Retinal pigment epithelial cell (primary cell): Measurements from ENCODE around the gene WSCD2.

Source experiments
- DNase-seq: peaks from one replicate; pipeline ENCODE4 v3.0.0-alpha.2; 2010; ENCODE audit warnings: low read depth
- H3K4me3 ChIP-seq: 2 replicates; pipeline ENCODE4 v1.5.1; 2011; ENCODE audit warnings: mild to moderate bottlenecking, low read length, control low read depth, moderate library complexity
- CTCF ChIP-seq: conservative IDR thresholded peaks from 2 replicates; pipeline ENCODE4 v1.5.1; 2011; ENCODE audit warnings: low read depth, low read length, control low read depth, inconsistent platforms

The WSCD2 gene

GRCh38 chr12:108125073-108125472, 4.0 kb upstream of the WSCD2 start:
- TF ChIP-seq CTCF, result no peak
- DNase-seq, result no peak
- no peak overlapping the region for H3K4me3 ChIP-seq

- H3K4me3 ChIP-seq, result no peak overlapping the region
- TF ChIP-seq CTCF, result no peak
- DNase-seq, result no peak
Observed at GRCh38 chr12:108126212-108126611, 2.9 kb upstream of the WSCD2 start.

- no peak for TF ChIP-seq CTCF
- no peak overlapping the region for H3K4me3 ChIP-seq
- DNase-seq, result no peak
Observed at GRCh38 chr12:108126990-108127501, 2.0 kb upstream of the WSCD2 start.

- no peak for DNase-seq
- no peak overlapping the region for H3K4me3 ChIP-seq
- TF ChIP-seq CTCF, result no peak
Observed at GRCh38 chr12:108127654-108128053, 1.4 kb upstream of the WSCD2 start.

- H3K4me3 ChIP-seq, result no peak overlapping the region
- no peak for TF ChIP-seq CTCF
- DNase-seq, result no peak
Observed at GRCh38 chr12:108128221-108129016, 669 bp upstream of the WSCD2 start.

- no peak for TF ChIP-seq CTCF
- no peak for DNase-seq
- no peak overlapping the region for H3K4me3 ChIP-seq
Observed at GRCh38 chr12:108131035-108131434, 1.9 kb downstream of the WSCD2 start.

GRCh38 chr12:108131657-108132126, 2.6 kb downstream of the WSCD2 start:
- no peak for TF ChIP-seq CTCF
- DNase-seq, result no peak
- no peak overlapping the region for H3K4me3 ChIP-seq
